Body of pancreas (tissue), 4 donors: ENCODE data around the gene DBP.

Experiments
- CTCF ChIP-seq, 7 experiments: fragments of 450-650 bp in 4 of 7; fragments of 200-600 bp in 3 of 7; sonication (generic) in 3 of 7; IDR thresholded peaks; one replicate each; pipeline ENCODE4 v1.5.1; 2016 to 2019; ENCODE audit warnings: antibody characterized with exemption in 7 of 7
- POLR2A ChIP-seq, 3 donors: fragments of 450-650 bp; IDR thresholded peaks; one replicate each; pipeline ENCODE4 v1.6.1; 2016; ENCODE audit warnings: antibody characterized with exemption in 3 of 3, mild to moderate bottlenecking in 2 of 3

GRCh38 chr19:48686088-48686487 lies 48.9 kb upstream of the DBP start:
- no peak for TF ChIP-seq POLR2A (IDR thresholded peaks at IDR 0.05)
- TF ChIP-seq CTCF (IDR thresholded peaks at IDR 0.05): no peak
